HG03342 (cell line): ENCODE results near the gene ACER3.
"Not testable (repeated sequence)": the region's sequence is repeated elsewhere in the genome, so short reads cannot be mapped to it uniquely, and the experiment has no call there.

ENCODE experiments used
- ATAC-seq: cut with Tn5 transposase; IDR thresholded peaks from one replicate; pipeline ENCODE4 v1.9.1; 2021; ENCODE audit warnings: mild to moderate bottlenecking, moderate library complexity; ENCODE audit not compliant: unreplicated experiment

The ACER3 gene

GRCh38 chr11:77054084-77054483, 193.4 kb downstream of the ACER3 start:
- ATAC-seq = no peak

- ATAC-seq = no peak
These were observed 194.4 kb downstream of the ACER3 start for GRCh38 chr11:77055101-77055561.

DNA sequence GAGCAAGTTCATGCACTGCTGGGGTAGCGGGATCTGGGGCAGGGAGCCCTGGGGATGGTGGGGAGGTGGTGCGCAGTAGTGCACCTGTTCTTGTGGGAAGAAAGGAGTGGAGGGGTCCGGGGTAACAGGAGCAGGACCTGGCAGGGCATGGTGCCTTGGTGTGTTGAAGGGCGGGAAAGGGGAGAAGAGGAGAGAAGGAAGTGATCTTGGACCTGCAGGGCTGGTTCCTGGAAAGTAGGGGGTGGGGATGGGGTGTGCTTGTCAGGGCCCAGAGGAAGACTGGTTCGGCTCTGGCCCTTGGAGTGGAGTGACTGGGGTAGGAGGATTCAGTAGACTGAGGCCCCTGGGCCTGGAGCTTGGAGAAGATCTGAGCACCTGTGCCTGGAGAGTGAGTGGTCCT, 195.2 kb downstream of the ACER3 start:
- no peak for ATAC-seq

GRCh38 chr11:77056814-77057402, 196.2 kb downstream of the ACER3 start:
- no peak for ATAC-seq

- no peak for ATAC-seq
These were observed 197.3 kb downstream of the ACER3 start for GRCh38 chr11:77057938-77058474.

- no peak for ATAC-seq
These were observed 198.2 kb downstream of the ACER3 start for GRCh38 chr11:77058900-77059299.

DNA sequence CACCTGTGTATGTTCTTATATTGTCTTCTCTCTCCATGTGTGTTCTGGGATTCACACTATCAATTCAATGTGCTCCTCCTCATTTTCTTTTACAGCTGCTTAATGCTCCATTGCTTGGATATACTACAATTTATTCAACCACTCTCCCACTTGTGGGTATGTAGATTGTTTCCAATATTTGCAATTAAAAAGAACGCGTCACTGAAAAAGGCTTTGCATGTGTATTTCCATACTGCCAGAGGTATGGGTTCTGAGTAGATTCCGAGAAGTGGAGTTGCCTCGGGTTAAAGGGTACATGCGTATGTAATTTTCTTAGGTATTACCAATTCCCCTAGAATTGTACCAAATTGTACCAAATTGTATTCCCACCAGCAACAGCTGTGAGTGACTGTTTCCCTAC, 199.1 kb downstream of the ACER3 start:
- ATAC-seq = no peak

DNA sequence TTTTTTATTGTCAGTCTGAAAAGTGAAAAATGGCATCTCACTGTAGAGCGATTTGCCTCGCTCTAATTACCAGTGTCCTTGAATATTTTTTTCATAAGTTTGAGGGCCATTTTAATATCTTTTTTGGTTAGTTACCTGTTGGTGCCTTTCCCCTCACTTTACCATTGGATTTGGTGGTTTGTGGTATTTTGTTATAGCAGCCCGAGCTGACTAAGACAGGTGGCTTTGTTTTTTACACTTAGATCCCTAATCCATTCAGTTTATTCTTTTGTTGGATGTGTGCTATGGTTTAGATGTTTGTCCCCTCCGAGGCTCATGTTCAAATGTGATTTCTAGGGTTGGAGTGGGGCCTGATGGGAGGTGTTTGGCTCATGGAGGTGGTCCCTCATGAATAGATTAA, 199.5 kb downstream of the ACER3 start:
- ATAC-seq = no peak

DNA sequence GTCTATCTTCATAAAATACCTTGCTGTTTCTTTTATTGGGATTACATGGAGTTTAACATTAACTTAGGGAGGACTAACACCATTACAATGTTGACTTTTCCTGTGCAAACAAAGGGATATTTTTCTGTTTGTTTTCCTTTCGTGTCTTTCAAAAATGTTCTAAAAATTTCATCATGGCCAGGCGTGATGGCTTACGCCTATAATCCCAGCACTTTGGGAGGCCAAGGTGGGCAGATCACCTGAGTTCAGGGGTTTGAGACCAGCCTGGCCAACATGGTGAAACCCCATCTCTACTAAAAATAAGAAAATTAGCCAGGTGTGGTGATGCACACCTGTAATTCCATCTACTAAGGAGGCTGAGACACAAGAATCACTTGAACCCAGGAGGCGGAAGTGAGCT, 200.5 kb downstream of the ACER3 start:
- ATAC-seq = not testable (repeated sequence)

DNA sequence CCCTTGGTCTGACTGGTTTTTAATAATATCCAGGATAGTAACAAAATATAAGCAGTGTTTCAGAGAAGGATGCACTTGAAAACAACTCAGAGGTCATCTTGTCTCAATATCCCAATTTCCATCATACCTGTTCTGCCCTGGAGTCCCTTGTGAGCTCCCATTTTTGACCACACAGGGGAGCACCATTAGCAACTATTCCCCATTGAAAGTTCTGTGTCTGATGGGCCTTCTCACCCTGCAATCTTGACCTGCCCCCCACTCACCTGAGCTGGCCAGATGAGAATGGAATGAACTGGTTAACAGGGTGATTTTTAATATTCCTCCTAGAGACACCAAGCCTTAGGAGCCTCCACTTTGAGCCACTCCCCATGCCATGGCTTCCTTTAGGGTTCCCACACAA, 202.2 kb downstream of the ACER3 start:
- ATAC-seq = no peak

- no peak for ATAC-seq
These were observed 202.7 kb downstream of the ACER3 start for GRCh38 chr11:77063407-77063806.

DNA sequence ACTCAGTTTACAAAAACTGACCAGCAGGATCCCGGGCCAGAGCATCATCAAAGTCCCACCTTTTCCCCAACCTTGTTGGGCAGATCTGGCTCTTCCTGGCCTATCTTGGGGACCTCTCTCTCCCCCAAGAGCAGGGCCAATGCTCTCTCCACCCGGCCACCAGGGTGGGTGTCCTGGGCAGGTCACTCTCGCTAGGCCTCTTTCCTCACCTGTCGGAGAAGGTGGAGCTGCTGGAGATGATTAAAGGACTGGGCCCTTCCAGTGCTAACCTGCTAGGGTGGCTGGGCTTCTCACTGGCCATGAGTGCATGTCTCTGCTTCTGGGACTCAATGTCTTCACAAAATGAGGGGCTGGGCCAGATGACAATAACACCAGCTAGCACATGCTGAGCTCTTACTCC, 203.1 kb downstream of the ACER3 start:
- ATAC-seq = no peak

DNA sequence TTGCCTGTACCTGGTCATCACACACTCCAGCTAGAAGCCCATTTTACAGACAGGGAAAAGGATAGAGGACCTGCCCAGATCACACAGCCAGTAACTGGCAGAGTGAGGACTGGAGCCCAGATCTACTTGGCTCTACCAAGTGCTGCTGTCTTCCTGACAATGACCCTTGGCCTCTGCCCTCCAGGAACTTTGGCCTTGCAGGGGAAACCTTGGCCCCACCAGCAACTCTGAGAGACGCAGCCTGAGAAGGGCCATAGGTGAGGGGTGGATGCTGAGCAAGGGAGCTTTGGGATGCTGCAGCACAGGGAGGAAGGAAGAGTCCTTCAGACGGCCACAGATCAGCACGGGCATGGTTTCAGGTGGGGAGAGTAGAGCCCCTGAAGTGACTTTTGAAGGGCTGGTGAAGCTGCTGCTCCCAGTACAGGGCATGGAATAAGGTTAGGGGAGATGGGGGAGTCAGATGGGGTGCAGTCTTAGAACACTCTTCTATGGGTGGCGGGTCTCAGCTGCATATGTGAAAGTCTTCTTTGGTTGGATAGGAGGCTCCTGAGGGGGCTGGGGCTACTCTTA, 204.0 kb downstream of the ACER3 start:
- no peak for ATAC-seq

GRCh38 chr11:77065878-77066228, 205.1 kb downstream of the ACER3 start:
- ATAC-seq = no peak

- peak; percentile 87 for ATAC-seq
These were observed 205.7 kb downstream of the ACER3 start, which contains the start of gene CAPN5 for GRCh38 chr11:77066229-77067042. CAPN5 (plus strand) TSS chr11:77066971; CDS start chr11:77084887, 17,916 bp downstream.

GRCh38 chr11:77067861-77068443, 207.2 kb downstream of the ACER3 start:
- no peak for ATAC-seq

- no peak for ATAC-seq
These were observed 208.0 kb downstream of the ACER3 start for GRCh38 chr11:77068457-77069335.

GRCh38 chr11:77069336-77069968, 208.7 kb downstream of the ACER3 start:
- no peak for ATAC-seq

GRCh38 chr11:77069969-77070582, 209.4 kb downstream of the ACER3 start:
- ATAC-seq = no peak

DNA sequence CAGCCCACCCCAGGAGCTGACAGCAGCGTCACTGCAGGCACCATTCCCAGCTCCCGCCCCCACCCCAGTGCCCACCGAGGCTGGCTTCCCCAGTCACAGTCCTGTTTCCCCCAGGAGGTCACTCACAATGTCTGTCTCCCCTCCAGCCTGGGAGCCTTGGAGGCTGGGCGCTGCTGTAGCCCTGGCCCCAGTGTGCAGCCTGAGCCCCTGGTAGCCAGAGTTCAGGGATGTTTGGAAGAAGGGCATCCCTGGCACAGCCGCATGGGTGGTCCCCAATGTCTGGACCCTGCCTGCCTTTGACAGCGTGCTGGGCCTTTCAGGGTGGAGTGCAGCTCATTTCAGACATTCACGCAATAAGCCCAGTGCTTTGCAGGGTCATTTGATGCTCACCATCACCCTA, 210.4 kb downstream of the ACER3 start:
- no peak for ATAC-seq
